CD4-positive, alpha-beta T cell (primary cell): ENCODE data around the gene SCRN2. TPM values are rescaled to one million over a fixed set of nuclear protein-coding genes. Genes with fewer than 3 reads are reported as not detected.

ENCODE experiments used
- ATAC-seq: fragments of 200-7000 bp; cut with Tn5 transposase; one replicate; pipeline ENCODE4 v1.10.0; 2022; ENCODE audit warnings: mild to moderate bottlenecking; ENCODE audit not compliant: poor library complexity
- CTCF ChIA-PET: fragments of 350-600 bp; sonication (Branson Sonifier 250); formaldehyde crosslinking; loops from one replicate; lab custom pipeline; 2021; ENCODE audit warnings: antibody characterized with exemption, inconsistent platforms; lab: Charles Lee
- POLR2A ChIA-PET: fragments of 350-600 bp; sonication (Branson Sonifier 250); formaldehyde crosslinking; loops from one replicate; lab custom pipeline; 2021; ENCODE audit warnings: antibody characterized with exemption, inconsistent platforms; lab: Charles Lee
- DNase-seq, 14 experiments: peaks; one replicate each; pipeline ENCODE4 v3.0.0-alpha.2; 2013 to 2020; ENCODE audit warnings: mixed read lengths in 2 of 14
- H3K27ac ChIP-seq, 2 donors: one replicate each; pipeline versions ENCODE4 v1.5.1 to v1.7.0; 2013; ENCODE audit warnings: low read length in 2 of 2, low read depth in 1 of 2, mild to moderate bottlenecking in 1 of 2
- H3K27me3 ChIP-seq, 2 experiments: 1 replicate in 1 of 2; 2 replicates in 1 of 2; pipeline versions ENCODE4 v1.6.1 to v1.7.0; 2013; ENCODE audit warnings: low read length in 2 of 2, control low read depth in 1 of 2, mild to moderate bottlenecking in 1 of 2, moderate library complexity in 1 of 2; ENCODE audit not compliant: insufficient read depth in 2 of 2, control insufficient read depth in 1 of 2
- H3K36me3 ChIP-seq: one replicate; pipeline ENCODE4 v1.6.1; 2013; ENCODE audit warnings: low read length, control low read depth; ENCODE audit not compliant: insufficient read depth
- H3K4me1 ChIP-seq: one replicate; pipeline ENCODE4 v1.6.1; 2013; ENCODE audit warnings: low read length, control low read depth; ENCODE audit not compliant: insufficient read depth
- H3K4me3 ChIP-seq: one replicate; pipeline ENCODE4 v1.5.1; 2013; ENCODE audit warnings: mild to moderate bottlenecking, low read length, moderate library complexity
- H3K9me3 ChIP-seq, 2 experiments: 1 replicate in 1 of 2; 2 replicates in 1 of 2; pipeline versions ENCODE4 v1.6.1 to v1.7.0; 2013; ENCODE audit warnings: low read length in 2 of 2, mild to moderate bottlenecking in 2 of 2, control low read depth in 1 of 2, moderate library complexity in 1 of 2; ENCODE audit not compliant: control insufficient read depth in 1 of 2, insufficient read depth in 1 of 2
- H3K27ac Mint-ChIP-seq: one replicate; pipeline ENCODE4 v1.8.0; 2020; ENCODE audit warnings: mixed read lengths
- H3K27me3 Mint-ChIP-seq: one replicate; pipeline ENCODE4 v1.8.0; 2021; ENCODE audit warnings: mixed read lengths
- H3K36me3 Mint-ChIP-seq: one replicate; pipeline ENCODE4 v1.8.0; 2021; ENCODE audit warnings: low read depth, mixed read lengths
- H3K4me1 Mint-ChIP-seq: one replicate; pipeline ENCODE4 v1.8.0; 2021; ENCODE audit warnings: low read depth, mixed read lengths
- H3K4me3 Mint-ChIP-seq: one replicate; pipeline ENCODE4 v1.8.0; 2020; ENCODE audit warnings: mild to moderate bottlenecking, mixed read lengths
- H3K9me3 Mint-ChIP-seq: one replicate; pipeline ENCODE4 v1.8.0; 2020; ENCODE audit warnings: mixed read lengths
- CTCF ChIP-seq: fragments of 200-600 bp; IDR thresholded peaks from one replicate; pipeline ENCODE4 v1.8.0; 2022; ENCODE audit warnings: antibody characterized with exemption, mild to moderate bottlenecking
- intact Hi-C, 2 experiments: fragments of 100-400 bp; cut with DNase I in 1 of 2; cut with micrococcal nuclease in 1 of 2; formaldehyde crosslinking; loops; one replicate each; pipeline versions ENCODE4 v1.15.1 to v1.9.0; 2023 to 2025; cut with DNase I, micrococcal nuclease
- total RNA-seq, 174 experiments: library from RNA in 2 of 174; stranded (reverse) in 2 of 174; gene quantifications; one replicate each; pipeline ENCODE4 v1.2.3 and lab custom pipeline; 2021 to 2026

The SCRN2 gene
- total RNA-seq, 2 experiments from 2014 or later: 15.3 to 17.2 TPM

GRCh38 chr17:47843391-47843730 is 2.3 kb upstream of the SCRN2 start:
- ChIA-PET CTCF (interaction anchor here (0.7 to 8.4 kb wide), 14 partner anchors 9 to 107 kb away, joined by 3 to 86 read pairs (median 6); partner anchors contain the start of genes LRRC46, MRPL10, OSBPL7 and PNPO), POLR2A (interaction anchor here (4.3 to 4.6 kb wide), 2 partner anchors 47 to 52 kb away, joined by 41 to 46 read pairs; partner anchors contain the start of gene SP2)
- no peak for ATAC-seq
- no peak for DNase-seq
- peaks cover 56% of the 10 kb centered on the region for H3K4me1 ChIP-seq
- no peak for TF ChIP-seq CTCF
- no peak overlapping the region for H3K27ac ChIP-seq
- peaks cover 0 to 9% of the 10 kb centered on the region in 2 experiments for H3K9me3 ChIP-seq
- no peak overlapping the region for H3K27ac Mint-ChIP-seq
- H3K27me3 Mint-ChIP-seq: peaks cover 41% of the 10 kb centered on the region
- H3K4me3 ChIP-seq: no peak overlapping the region
- H3K4me1 Mint-ChIP-seq: peaks cover 34% of the 10 kb centered on the region
- H3K36me3 ChIP-seq: peaks cover 6% of the 10 kb centered on the region
- H3K36me3 Mint-ChIP-seq: no peaks in the 10 kb centered on the region
- no peaks in the 10 kb centered on the region for H3K9me3 Mint-ChIP-seq
- peaks cover 42% of the 10 kb centered on the region in 2 experiments for H3K27me3 ChIP-seq
- intact Hi-C loops: loop anchor here (2.0 to 10.0 kb wide), 3 partner anchors 127 to 771 kb away; partner anchors contain the start of genes CDK5RAP3 (in 1 of the 2), HOXB7 (in 1 of the 2) and HOXB8 (in 1 of the 2)
- H3K4me3 Mint-ChIP-seq: no peak overlapping the region

DNA sequence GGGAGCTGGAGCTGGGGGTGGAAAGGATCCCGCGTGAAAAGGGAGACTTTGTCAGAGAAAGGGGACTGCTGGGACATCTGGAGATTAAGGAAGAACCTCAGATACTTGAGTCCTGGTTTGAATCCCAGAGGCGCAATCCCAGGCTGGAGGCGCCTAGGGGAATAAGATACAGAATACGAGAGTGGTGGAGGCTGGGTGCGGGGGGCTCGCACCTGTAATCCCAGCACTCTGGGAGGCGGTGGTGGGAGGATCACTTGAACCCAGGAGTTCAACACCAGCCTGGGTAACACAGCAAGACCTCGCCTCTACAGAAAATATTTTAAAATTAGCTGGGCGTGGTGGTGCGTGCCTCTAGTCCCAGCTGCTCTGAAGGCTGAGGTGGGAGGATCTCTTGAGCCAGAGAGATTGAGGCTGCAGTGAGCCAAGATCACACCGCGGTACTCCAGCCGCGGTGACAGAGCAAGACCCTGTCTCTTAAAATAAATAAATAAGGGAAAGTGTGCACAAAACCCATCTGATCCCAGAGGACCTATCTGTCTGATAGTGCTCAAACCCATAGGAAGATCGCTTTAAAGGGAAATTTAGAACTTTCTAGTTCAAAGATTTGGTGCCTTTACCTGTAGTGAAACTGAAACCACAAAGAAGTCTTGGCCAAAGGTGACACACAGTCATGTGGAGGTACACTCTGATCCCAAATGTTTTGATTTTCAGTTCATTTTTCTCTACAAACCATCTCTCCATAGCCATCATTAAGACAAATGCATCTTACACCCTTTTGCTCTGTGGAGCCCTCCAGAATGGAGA is 617 bp upstream of the SCRN2 start:
- H3K36me3 Mint-ChIP-seq: no peaks in the 10 kb centered on the region
- CTCF ChIA-PET: interaction anchor here (0.8 to 8.4 kb wide), 17 partner anchors 10 to 777 kb away, joined by 3 to 86 read pairs (median 6); partner anchors contain the start of genes CDK5RAP3, LRRC46, MRPL10 and OSBPL7
- peak overlapping the region; percentile 94 for H3K4me3 Mint-ChIP-seq
- ATAC-seq (no peak), DNase-seq (peak in 2 of 14 experiments; percentile 27 to 32)
- Histone ChIP-seq H3K9me3 (no peaks in the 10 kb centered on the region), H3K4me3 (peak overlapping the region; percentile 73), H3K36me3 (peaks cover 17% of the 10 kb centered on the region), H3K27ac (no peak overlapping the region), H3K27me3 (peaks cover 25 to 26% of the 10 kb centered on the region in 2 experiments), H3K4me1 (peaks cover 42% of the 10 kb centered on the region)
- POLR2A ChIA-PET: interaction anchor here (0.9 to 4.6 kb wide), 13 partner anchors 9 to 129 kb away, joined by 3 to 46 read pairs (median 5); partner anchors contain the start of genes CDK5RAP3, LRRC46, MRPL10 and OSBPL7
- peaks cover 30% of the 10 kb centered on the region for H3K27me3 Mint-ChIP-seq
- H3K4me1 Mint-ChIP-seq: peaks cover 26% of the 10 kb centered on the region
- peak overlapping the region; percentile 41 for H3K27ac Mint-ChIP-seq
- intact Hi-C loops: loop anchor here (1.0 to 10.0 kb wide), 5 partner anchors 49 to 778 kb away; partner anchors contain the start of genes CDK5RAP3 (in 2 of the 2), HOXB7 (in 1 of the 2) and HOXB8 (in 1 of the 2)
- no peaks in the 10 kb centered on the region for H3K9me3 Mint-ChIP-seq
- TF ChIP-seq CTCF: peak; percentile 25

DNA sequence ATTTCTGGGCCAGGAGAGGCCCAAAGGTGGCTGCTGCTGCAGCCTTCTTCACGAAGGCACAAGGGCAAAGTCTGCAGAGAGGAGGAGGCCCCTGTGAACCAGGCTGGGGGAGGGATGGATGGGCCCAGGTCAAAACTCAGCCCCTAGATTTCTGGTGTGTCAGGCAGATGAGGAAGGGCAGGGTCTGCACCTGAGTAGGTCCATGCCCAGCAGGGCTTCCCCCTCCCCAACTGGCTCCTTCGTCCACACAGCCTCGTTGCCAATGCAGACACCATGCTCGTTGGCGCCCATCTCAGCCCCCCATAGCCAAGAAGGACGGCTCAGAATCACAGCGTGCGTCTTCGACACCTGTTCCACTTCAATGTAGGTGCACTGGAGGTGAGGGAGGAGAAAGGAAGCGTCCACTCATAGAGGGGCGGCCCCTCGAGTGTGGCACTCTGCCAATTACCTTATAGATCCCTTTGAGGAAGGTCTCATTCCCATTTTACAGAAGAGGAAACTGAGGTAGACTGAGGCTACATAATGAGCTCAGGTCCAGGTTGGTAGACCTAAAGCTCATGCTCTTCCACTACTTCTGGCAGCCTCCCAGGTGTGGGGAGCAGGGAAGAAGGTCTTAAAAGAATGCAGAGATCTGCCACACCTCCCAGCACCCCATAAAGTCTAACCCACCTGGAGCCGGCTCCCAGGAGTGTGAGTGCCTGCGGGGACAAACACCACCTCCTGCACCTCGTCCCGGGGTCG is 902 bp downstream of the SCRN2 start:
- Histone ChIP-seq H3K36me3 (peaks cover 19% of the 10 kb centered on the region), H3K4me1 (peaks cover 46% of the 10 kb centered on the region), H3K4me3 (peak overlapping the region; percentile 73), H3K27me3 (peaks cover 10 to 11% of the 10 kb centered on the region in 2 experiments), H3K27ac (no peak overlapping the region), H3K9me3 (no peaks in the 10 kb centered on the region)
- H3K36me3 Mint-ChIP-seq: no peaks in the 10 kb centered on the region
- no peak overlapping the region for H3K27ac Mint-ChIP-seq
- no peak for TF ChIP-seq CTCF
- peaks cover 34% of the 10 kb centered on the region for H3K4me1 Mint-ChIP-seq
- peak overlapping the region; percentile 94 for H3K4me3 Mint-ChIP-seq
- intact Hi-C loops: loop anchor here (2.0 to 10.0 kb wide), 3 partner anchors 131 to 775 kb away; partner anchors contain the start of genes CDK5RAP3 (in 1 of the 2), HOXB7 (in 1 of the 2) and HOXB8 (in 1 of the 2)
- ATAC-seq (no peak), DNase-seq (no peak)
- POLR2A ChIA-PET: interaction anchor here (0.8 to 4.6 kb wide), 8 partner anchors 8 to 131 kb away, joined by 4 to 46 read pairs (median 6); partner anchors contain the start of genes CDK5RAP3, LRRC46, MRPL10 and OSBPL7
- CTCF ChIA-PET: interaction anchor here (0.9 to 2.4 kb wide), 6 partner anchors 9 to 131 kb away, joined by 6 to 66 read pairs (median 14); partner anchors contain the start of genes CDK5RAP3, LRRC46, MRPL10 and OSBPL7
- peaks cover 15% of the 10 kb centered on the region for H3K27me3 Mint-ChIP-seq
- no peaks in the 10 kb centered on the region for H3K9me3 Mint-ChIP-seq
